Inflammatory macrophage treated with lipopolysaccharide for 4 hours (primary cell): ENCODE measurements around the gene LUZP2.

ENCODE experiments used
- DNase-seq: peaks from one replicate; pipeline ENCODE4 v3.0.0-alpha.2; 2020

LUZP2 gene

DNA sequence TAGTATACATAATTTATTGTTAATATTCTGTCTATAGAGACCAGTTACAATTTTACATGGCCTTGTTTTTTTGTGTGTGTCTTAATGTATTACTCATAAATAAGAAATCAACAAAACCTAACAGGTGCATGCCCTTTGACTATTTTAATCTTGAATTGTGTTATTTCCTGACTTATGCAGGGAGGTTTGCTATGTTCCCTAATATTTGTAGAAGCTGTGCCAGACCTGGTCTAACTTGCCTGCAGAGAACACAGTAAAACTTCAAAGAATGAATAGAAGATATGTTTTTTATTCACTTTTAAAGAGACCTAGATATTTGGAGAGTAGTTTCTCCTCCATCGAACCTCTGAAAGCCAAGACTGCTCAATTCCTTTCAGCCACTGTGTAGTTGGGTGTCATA, 234.7 kb downstream of the LUZP2 start:
- no peak for DNase-seq

DNA sequence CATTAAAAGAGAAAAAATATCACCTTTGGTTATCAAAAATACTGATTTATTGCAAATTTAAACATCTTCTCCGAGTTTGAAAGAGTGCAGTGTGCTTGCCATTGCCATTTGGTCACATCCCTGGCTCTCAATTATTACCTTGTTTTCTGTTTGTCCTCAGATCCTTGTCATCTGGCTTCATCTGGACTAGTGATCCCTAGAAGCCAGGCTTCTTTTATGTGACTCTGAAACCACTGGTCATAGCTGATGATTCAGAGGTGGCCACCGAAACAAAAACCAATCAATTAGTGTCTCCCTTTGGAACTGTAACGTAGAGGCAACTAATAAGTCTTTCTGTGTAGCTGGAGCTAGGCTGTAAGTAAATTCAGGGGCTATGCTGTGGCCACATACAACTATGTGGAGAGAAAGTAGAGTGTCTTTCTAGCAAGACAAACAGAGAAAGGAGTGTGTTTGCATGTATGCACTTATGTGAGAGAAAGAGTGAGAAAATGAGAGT, 237.9 kb downstream of the LUZP2 start:
- DNase-seq, result no peak

DNA sequence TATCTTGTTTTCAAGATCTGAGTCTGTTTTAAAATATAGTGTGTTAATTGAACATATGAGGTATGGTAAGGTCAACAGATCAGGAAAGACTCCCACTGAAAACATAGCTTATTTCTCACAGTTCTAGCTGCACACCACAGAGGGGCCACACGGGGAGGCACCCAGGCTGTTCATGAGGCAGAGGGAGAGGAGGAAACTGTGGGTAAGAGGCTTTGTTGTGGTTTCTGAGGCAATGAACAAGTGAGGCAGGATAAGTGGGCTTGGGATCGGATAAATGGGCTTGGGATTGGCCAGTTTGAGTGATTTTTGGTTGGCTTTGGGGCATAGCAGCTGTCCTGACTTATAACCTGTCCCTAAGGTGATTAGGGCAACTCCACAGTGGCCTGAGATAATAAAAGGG, 242.1 kb downstream of the LUZP2 start:
- DNase-seq, result no peak

DNA sequence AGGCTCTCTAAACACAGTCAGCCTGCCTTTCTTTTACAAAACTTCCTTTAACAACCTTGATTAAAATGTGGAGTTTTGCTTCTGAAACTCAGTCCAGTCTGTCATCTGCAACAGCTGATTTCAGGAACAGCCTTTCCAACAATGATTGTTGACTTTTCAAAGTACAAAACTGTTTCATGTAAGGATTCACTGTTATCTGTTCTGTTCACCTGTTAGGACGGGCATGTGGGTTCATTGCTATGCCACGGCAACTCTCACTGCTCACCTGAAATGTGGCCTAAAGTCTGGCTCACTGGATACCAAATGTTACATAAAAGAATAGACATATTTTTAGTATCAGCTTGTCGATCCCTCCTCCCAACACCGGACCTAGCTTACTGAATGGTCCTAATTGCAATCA, 242.8 kb downstream of the LUZP2 start:
- no peak for DNase-seq

DNA sequence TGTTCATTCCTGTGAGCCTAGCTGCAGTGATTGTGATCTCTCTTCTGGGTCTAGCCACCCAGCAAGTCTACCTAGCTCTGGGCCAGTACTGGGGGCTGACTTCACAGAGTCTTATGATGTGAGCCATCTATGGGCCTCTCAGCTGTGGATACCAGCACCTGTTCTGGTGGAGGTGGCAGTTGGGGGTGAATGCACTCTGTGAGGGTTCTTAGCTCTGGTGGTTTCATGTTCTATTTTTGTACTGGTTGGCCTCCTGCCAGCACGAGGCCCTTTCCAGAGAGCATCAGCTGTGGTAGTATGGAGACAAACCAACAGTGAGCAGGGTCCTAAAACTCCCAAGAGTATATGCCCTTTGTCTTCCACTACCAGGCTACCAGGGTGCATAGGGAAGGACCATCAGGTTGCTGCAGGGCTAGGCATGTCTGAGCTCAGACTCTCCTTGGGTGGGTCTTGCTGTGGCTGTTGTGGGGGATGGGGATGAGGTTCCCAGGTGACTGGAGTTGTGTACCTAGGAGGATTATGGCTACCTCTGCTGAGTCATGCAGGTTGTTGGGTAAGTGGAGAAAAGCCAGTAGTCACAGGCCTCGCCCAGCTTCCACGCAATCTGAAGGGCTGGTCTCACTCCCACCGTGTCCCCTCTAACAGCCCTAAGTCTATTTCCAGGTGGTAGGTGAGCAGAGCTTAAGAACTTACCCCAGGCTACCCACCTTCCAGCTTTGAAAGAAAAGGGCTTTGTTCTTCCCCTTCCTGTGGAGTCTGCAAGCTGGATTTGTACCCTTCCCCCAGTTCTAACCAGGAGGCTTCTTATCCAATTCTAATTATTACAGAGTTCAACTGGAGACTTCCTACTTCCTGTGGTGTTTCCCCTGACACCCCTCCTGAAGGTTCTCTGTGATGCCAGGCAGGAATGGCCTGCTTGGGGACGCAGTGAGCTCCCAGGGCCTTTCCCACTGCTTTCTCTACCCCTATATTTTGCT, 250.7 kb downstream of the LUZP2 start:
- no peak for DNase-seq

DNA sequence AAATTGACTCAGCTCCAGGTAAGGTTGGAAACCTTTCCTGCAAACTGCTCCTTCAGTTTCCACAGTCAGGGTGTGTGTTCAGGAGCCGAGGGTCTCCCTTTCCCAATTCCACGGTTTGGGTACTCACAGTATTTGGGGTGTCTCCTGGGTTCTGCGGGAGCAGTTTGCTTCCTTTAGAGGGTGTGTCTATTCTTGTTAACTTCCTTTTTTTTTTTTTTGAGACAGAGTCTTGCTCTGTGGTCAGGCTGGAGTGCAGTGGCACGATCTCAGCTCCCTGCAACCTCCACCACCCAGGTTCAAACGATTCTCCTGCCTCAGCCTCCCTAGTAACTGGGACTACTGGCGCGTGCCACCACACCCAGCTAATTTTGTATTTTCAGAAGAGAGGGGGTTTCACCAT, 251.4 kb downstream of the LUZP2 start:
- DNase-seq, result no peak

DNA sequence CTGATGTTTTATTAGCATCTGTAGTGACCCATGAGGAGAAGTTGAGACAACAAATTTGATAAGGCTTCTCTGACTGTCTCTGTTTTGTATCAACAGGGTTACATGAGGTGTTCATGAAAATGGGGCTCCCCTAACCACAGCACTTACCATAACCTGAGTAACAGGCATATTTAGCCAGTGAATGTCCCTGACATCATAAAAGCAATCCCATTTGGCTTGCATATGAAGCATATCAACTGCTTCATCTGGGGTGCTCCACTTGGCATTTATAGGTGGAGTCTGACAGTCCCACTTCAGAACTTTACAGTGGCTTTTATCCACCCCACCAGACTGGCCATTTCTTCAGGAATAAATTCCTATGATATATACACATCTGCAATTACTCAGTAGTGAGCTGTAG, 257.6 kb downstream of the LUZP2 start:
- DNase-seq, result no peak

DNA sequence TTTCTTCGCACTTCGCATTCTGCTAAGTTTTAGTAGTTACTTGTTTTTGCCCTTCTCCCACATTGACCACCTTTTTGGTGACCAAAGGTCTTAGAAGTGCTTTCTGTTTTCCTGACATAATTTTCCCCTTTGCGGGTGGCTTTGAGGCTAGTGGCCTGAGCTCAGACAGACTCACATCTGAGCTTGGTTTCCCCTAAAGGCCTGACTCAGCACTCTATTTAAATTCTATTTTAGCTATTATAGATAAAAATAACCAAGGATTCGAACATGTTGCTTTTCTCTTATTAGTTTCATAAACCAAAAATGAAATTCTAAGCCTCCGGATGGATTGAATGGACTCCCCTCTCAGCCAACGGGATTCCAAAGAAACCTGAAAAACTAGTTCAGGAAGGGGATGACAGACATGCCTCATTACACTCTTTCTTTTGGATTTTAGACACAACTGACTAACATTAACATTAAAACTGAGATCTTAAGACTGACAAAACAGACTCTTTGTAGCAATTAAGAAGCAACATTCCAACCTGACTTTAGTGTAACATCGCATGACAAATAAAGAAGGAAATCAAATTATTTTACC, 258.5 kb downstream of the LUZP2 start:
- DNase-seq, result no peak

DNA sequence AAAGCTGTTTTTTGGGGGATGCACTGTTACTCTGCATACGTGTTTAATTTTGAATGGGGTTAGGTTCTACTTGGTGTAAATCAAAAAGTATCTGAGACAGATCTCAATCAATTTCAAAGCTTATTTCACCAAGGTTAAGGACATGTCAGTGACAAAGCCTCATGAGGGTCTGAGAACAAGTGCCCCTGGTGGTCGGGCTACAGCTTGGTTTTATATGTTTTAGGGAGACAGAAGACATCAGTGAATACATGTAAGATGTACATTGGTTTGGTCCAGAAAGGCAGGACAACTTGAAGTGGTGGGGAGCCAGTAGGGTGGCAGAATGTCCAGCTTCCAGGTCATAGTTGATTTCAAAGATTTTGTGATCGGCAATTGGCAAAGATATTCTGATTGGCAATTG, 262.9 kb downstream of the LUZP2 start:
- DNase-seq, result no peak

DNA sequence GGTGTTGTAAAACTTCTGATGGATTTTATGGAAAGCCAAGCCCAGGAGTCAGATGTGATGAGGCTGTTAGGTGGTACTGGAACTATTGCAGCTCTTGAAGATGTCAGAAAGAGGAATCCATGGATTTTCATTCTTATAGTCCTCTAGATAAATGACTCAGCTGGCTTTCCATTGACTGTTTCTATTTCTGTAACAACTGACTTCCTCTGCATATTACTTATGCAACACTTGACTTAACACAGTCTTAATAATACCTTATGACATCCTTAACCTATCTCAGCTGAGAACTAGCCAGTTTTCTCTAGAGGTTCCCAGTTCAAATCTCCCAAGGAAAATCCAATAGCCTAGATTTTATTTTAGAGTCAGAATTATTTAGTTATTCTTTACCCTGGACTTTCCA, 263.8 kb downstream of the LUZP2 start:
- peak; percentile 70 for DNase-seq

DNA sequence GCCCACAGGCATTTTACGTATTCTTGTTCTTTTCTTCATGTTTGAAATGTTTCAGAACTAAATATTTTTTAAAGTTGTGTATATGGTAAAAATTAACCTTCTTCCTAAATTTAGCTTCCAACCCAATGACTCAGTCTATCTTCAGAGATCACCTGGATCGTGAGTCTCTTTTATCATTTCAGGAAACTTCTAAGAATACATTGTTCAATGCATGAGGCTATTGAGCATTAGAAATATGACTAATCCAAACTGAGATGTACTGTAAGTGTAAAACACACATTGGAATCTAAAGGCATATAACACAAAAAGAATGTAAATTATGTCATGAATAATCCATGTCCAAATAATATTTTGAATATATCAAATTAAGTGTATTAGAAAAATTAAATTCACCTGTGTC, 265.2 kb downstream of the LUZP2 start:
- no peak for DNase-seq

DNA sequence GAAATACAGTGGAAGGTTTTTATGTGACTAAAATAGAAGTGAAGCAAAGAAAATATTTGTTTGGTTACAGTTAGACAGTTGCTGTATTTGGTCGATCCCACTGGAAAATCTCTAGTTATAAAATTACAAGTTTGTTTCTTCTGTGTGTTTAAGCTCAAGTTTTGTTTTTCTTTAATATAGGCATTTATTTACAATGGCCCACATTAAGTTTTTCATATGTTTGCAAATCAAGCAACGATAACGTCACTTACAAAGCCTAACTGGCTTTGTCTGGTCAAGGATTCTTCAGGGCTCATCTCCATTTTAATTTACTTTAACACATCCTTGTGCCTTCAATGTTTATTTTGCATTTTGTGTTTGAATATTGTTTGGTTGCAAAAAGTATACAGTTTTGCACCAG, 270.6 kb downstream of the LUZP2 start:
- no peak for DNase-seq

DNA sequence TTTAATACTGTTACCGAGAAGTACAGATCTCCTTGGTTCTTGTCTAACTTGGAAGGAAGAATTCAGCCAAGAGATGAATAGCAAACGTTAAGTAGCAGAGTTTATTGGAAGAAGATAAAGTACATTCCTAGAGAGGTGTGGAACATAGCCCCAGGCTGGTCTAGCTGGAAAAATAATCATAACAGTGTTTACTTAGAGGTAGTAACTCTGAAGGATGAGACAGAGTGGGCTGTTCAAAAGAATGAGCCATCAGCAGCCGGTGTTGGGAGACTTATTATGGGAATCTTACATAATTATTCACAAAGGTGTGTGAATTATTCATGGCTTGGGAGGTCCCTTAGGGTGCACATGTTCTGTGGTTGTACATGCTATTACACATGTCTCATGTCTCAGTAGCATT, 276.5 kb downstream of the LUZP2 start:
- DNase-seq, result no peak

DNA sequence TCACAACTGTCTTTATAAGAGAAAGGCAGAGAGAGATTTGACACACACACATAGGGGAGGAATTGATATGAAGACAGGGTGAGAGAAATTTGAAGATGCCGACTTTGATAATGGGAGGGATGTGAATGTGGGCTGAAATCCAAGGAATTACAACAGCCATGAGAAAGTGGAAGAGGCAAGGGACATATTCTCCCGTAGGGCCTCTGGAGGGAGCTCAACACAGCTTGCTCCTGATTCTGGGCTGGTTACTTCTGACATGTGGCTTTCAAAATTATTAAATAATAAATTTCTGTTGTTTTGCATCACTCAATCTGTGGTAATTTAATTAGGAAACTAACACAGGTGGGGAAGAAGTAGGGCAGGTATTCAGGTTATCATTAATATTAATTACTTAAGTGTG, 282.9 kb downstream of the LUZP2 start:
- no peak for DNase-seq

DNA sequence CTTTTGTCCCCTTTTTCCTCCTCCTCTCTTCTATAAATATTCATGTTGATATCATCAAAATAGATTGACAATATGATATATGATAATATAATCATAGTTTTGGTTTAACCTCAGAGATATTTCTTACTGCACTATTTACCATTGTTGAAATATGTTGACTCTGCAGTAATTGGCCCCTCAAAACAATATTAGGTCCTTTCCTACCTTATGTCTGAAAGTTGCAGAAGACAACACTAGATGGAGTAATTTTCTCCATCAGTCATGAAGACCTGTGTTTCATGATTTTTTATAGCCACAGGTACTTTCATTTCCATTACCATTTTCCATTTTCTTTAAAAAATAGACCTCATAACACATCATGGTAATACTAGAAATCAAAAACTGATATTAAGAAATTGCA, 284.4 kb downstream of the LUZP2 start:
- DNase-seq, result no peak

DNA sequence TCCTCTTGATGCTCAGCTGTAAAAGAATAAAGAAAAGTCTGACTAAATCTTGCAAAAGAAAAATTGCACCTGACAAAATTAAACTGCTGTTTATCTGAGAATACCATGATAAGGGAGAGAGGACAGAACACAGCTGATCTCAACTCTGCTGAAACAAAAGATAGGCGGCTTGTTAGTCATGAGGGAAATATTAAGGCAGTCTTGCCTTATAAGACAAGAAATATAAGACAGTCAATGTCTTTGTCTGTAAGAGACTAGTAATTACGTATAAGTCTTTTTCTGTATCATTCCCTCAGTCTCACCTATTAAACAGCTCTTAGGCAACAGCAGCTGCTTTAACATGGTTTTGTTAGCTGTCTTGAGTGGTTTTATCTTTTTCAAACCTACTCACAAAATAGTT, 296.6 kb downstream of the LUZP2 start:
- no peak for DNase-seq

DNA sequence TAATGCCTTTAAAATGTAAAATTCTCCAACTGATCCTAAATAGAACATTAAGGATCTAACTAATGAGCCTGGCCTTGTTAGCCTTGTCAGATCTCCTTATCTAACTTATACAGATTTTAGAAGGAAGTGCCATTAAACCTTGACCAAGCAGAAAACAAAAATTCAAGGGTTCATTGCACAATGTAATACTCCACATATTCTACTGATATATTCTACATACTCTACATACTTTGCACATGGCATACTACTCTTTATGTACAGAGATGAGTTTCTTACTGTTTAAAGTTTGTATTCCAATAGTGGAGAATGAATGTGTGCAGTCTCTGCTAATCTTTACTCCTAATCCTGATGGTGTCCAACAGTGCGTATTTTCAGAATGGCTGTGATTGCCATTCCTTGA, 297.2 kb downstream of the LUZP2 start:
- DNase-seq, result no peak

DNA sequence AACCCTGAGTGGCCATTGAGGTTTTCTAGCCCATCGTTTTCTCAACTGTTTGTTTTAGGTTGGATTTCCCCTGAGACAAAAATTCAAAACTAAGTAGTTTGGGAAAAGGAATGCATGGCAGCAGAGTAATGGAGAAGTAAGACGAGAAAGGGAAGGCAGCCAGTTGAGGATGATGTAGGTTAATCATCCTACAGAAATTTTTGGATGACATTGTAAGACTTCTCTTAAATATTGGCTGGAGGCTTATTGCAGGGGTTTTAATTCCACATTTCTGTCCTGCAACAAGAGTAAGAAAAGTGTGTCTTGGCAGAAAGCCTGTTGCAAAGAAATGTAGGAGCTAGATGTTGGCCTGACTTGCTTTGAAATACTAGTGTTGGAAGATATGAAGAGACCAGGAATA, 308.8 kb downstream of the LUZP2 start:
- no peak for DNase-seq

DNA sequence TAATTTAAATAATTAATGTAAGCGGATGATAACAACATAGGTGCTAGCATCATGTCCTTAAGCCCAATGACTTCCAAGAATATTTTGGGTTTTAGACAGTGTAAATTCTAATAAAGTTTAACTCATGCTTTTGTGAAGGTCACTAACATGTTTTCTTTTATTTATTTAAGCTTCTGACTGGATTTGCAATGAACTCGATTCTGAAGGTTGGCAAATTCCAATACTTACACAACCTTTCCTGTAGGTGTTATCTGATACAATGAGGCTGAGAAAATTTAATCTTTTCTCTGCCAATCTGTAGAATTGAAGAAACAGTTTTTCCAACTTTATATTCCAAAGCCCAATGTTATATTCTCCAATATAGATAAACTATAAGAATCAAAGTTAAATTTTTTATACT, 311.3 kb downstream of the LUZP2 start:
- DNase-seq, result no peak

DNA sequence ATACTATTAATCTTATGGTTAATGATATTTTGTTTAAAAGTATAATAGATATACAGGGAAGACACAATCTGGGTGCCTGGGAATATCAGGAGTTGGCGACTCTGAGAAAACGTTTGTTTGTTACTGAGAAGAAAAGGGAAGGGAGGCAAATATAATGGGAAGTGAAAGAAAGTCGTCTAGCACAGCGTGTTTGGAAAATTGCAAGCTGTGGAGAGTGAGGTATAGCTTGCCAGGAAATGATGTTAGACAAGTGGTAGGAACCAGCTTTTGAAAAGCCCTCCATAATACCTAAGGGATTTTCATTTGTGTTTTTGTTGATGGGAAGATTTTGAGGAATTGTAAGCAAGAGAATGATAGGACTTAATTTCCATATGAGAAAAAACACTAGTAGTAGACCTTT, 322.2 kb downstream of the LUZP2 start:
- DNase-seq, result peak; percentile 57

DNA sequence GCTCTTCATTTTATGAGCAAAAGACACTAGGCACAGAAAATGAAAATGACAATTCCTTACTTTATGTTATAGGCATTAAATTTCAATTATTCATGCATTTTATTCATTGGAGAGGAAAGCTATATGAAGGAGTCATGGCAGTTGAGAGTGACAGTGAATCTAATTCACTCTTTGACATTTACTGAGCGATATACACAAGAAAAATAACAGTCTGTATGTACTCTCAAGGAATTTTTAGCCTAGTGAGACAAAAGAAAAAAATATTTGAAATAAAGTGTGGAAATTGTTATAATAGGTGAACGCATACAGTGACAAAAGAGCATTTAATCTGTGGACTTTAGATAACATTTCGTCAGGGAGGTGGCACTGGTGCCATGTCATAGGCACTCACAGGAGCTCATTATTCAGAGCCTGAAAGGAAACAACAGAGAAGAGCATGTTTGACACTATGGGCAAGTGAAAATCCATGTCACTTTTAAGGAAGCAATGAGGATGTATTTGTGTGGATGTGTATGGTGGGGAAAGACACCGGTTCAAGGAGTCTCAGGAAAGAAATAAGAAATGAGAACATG, 323.1 kb downstream of the LUZP2 start:
- no peak for DNase-seq

DNA sequence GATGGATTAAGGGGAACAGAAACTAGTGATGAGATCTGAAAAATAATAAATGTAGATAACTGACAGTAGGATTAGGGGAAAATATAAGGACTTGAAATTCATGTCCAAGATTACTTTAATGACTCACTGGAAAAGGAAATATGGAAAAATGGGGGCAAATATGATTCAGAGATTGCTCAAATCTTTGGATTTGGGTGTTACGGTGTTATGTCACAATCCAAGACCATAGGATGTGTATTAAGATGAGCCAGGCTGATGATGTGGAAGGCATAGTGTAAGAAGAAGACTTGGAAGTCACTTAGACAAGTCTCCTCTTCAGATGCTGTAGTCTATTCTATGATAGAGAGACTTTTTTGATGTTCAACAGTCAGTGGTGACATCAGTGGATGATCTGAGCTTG, 323.7 kb downstream of the LUZP2 start:
- peak; percentile 2 for DNase-seq

DNA sequence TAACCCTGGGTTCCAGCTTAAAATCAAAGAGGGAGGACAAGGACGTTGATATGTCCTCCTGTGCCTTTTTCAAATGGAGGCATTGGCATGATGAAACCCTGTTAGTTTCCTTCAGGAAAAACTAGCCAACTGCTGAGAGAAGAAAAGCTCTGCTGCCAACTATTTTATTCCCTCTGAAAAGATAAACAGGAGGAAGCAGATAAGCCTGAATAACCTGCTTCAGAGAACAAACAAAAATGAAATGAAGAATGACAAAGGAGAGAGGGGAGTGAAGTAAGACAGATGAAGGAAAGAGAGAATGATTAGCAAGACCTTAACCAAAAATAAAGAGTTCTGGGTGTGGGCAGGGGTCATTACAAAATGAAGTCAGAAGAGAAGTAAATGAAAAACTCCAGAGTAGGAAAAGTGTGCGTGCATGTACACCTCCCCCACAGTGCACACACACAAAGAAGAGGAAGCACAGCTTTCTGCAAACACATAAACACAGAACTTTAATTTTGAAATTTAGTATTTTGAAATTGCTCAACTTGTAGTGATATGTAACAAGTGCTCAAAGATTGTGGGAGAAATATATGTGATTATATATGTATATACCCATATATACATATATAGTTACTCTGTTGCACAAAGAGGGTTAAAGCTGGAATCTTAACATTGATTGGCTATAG, 332.2 kb downstream of the LUZP2 start:
- peak; percentile 50 for DNase-seq

DNA sequence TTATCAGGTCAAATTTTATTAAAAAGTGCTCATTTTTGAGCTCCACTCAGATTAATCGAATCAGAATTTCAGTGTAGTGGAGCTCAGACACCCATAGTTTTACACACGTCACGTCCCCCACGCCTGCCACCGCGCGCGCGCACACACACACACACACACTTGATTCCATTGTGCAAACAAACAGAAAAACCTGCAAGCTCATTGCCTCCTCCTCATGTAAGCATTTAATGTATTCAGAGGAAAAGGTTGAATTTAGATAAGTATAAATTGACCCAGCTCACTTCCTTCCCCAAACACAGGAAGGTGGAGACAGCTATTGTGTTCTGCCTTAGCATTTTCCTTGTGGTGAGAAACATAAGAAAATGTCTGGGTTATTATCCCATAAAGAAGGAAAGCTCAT, 336.7 kb downstream of the LUZP2 start:
- no peak for DNase-seq
